ENCODE measurements around the gene SCUBE1.

Gene SCUBE1

GRCh38 chr22:43171607-43172006, 171.6 kb downstream of the SCUBE1 start:
- Histone ChIP-seq H3K36me3 (ENCODE audit: insufficient read depth, low read length) (peaks cover 91% of the 10 kb centered on the region), H2AFZ (ENCODE audit: low read length) (no peak overlapping the region)
- TF ChIP-seq EZH2 (IDR thresholded peaks at IDR 0.05; ENCODE audit: borderline replicate concordance, low read length): no peak
- TF ChIP-seq, protein P1, sequence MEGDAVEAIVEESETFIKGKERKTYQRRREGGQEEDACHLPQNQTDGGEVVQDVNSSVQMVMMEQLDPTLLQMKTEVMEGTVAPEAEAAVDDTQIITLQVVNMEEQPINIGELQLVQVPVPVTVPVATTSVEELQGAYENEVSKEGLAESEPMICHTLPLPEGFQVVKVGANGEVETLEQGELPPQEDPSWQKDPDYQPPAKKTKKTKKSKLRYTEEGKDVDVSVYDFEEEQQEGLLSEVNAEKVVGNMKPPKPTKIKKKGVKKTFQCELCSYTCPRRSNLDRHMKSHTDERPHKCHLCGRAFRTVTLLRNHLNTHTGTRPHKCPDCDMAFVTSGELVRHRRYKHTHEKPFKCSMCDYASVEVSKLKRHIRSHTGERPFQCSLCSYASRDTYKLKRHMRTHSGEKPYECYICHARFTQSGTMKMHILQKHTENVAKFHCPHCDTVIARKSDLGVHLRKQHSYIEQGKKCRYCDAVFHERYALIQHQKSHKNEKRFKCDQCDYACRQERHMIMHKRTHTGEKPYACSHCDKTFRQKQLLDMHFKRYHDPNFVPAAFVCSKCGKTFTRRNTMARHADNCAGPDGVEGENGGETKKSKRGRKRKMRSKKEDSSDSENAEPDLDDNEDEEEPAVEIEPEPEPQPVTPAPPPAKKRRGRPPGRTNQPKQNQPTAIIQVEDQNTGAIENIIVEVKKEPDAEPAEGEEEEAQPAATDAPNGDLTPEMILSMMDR (IDR thresholded peaks at IDR 0.05; ENCODE audit: low read length): no peak

DNA sequence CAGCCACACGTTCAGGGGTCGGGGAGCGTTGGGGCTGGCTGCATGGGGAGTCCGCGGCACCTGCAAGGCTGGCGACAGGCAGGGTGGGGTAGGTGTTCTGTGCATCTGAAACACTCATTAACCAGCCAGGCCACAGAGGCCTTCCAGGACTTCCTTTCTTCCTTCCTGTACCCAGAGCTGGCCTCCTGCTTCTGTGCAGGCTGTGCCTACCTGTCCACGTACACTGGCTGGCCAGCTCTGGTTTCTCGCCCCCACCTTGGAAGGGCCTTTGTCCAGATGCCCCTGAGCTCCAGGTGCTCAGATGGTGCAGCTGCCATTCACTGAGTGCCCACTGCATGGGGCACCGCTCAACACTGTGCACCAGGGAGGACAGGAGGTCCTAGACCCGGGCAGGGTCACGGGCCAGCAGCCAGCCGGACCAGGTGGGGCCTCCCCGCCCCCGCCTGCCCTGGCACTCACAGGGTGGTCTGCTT, 172.1 kb downstream of the SCUBE1 start:
- H3K27me3 ChIP-seq (ENCODE audit: insufficient read depth, low read length): no peaks in the 10 kb centered on the region
- no peaks in the 10 kb centered on the region for H3F3A ChIP-seq (ENCODE audit: insufficient read depth, low read length)
- H3K36me3 ChIP-seq (ENCODE audit: insufficient read depth, low read length): peaks cover 88% of the 10 kb centered on the region
- no peak for TF ChIP-seq EZH2 (IDR thresholded peaks at IDR 0.05; ENCODE audit: borderline replicate concordance, low read length)
- TF ChIP-seq, protein P1 (IDR thresholded peaks at IDR 0.05; ENCODE audit: low read length): no peak
- no peaks in the 10 kb centered on the region for H4K20me1 ChIP-seq (ENCODE audit: insufficient read depth, low read length)
- no peaks in the 10 kb centered on the region for H3K79me2 ChIP-seq (ENCODE audit: insufficient read depth, low read length)
- H2AFZ ChIP-seq (ENCODE audit: low read length): no peak overlapping the region
- no peaks in the 10 kb centered on the region for H3K4me1 ChIP-seq (ENCODE audit: insufficient read depth, low read length, severe bottlenecking)
- no peak overlapping the region for H3K4me2 ChIP-seq (ENCODE audit: low read length)
- no peaks in the 10 kb centered on the region for H3K9me3 ChIP-seq (ENCODE audit: low read length)
- no peak overlapping the region for H3K9ac ChIP-seq (ENCODE audit: low read length)
- no peak overlapping the region for H3K27ac ChIP-seq (ENCODE audit: low read depth, low read length, poor library complexity, severe bottlenecking)
- H3K9me2 ChIP-seq (ENCODE audit: low read depth, low read length): no peaks in the 10 kb centered on the region
- no peak overlapping the region for H3K4me3 ChIP-seq (ENCODE audit: low read depth, low read length, poor library complexity, severe bottlenecking)

More at GRCh38 chr22:43171607-43172006, 171.6 kb downstream of the SCUBE1 start:
- Histone ChIP-seq H3K4me2 (ENCODE audit: low read length) (no peak overlapping the region), H3K9ac (ENCODE audit: low read length) (no peak overlapping the region), H3K4me1 (ENCODE audit: insufficient read depth, low read length, severe bottlenecking) (no peaks in the 10 kb centered on the region), H3K27ac (ENCODE audit: low read depth, low read length, poor library complexity, severe bottlenecking) (no peak overlapping the region), H3K79me2 (ENCODE audit: insufficient read depth, low read length) (no peaks in the 10 kb centered on the region), H4K20me1 (ENCODE audit: insufficient read depth, low read length) (no peaks in the 10 kb centered on the region), H3K9me2 (ENCODE audit: low read depth, low read length) (no peaks in the 10 kb centered on the region), H3K27me3 (ENCODE audit: insufficient read depth, low read length) (no peaks in the 10 kb centered on the region), H3K4me3 (ENCODE audit: low read depth, low read length, poor library complexity, severe bottlenecking) (no peak overlapping the region), H3K9me3 (ENCODE audit: low read length) (no peaks in the 10 kb centered on the region), H3F3A (ENCODE audit: insufficient read depth, low read length) (no peaks in the 10 kb centered on the region)

DNA sequence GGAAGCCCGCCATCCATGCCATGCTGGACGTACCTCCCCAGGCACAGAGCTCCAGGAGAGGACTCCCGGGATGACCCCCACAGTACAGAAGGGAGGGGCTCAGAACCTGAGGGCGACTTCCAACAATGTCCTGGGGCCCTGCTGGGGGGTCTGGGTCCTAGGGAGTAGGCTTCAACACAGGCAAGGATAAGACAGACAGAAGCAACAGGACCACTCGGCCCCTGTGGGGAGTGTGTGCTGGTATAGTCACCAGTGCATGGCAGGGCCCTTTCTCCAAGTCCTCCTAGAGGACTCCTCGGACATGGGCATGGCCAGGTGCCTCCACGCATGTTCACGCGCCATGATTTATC, 173.1 kb downstream of the SCUBE1 start:
- Histone ChIP-seq H3K4me3 (ENCODE audit: low read depth, low read length, poor library complexity, severe bottlenecking) (no peak overlapping the region), H2AFZ (ENCODE audit: low read length) (no peak overlapping the region), H3K27me3 (ENCODE audit: insufficient read depth, low read length) (0 out of 2 replicates have a peak, but pooled peaks cover 3% of the 10 kb centered on the region), H3F3A (ENCODE audit: insufficient read depth, low read length) (no peaks in the 10 kb centered on the region), H3K9ac (ENCODE audit: low read length) (no peak overlapping the region), H3K4me1 (ENCODE audit: insufficient read depth, low read length, severe bottlenecking) (peaks cover under 1% of the 10 kb centered on the region), H3K4me2 (ENCODE audit: low read length) (no peak overlapping the region), H3K36me3 (ENCODE audit: insufficient read depth, low read length) (peaks cover 80% of the 10 kb centered on the region), H3K27ac (ENCODE audit: low read depth, low read length, poor library complexity, severe bottlenecking) (no peak overlapping the region), H3K9me2 (ENCODE audit: low read depth, low read length) (no peaks in the 10 kb centered on the region), H4K20me1 (ENCODE audit: insufficient read depth, low read length) (no peaks in the 10 kb centered on the region), H3K9me3 (ENCODE audit: low read length) (no peaks in the 10 kb centered on the region), H3K79me2 (ENCODE audit: insufficient read depth, low read length) (no peaks in the 10 kb centered on the region)
- TF ChIP-seq, protein P1 (IDR thresholded peaks at IDR 0.05; ENCODE audit: low read length): no peak
- TF ChIP-seq EZH2 (IDR thresholded peaks at IDR 0.05; ENCODE audit: borderline replicate concordance, low read length): no peak

All from OCI-LY1 (cell line).